H1 (cell line): Measurements from ENCODE around the gene ADGRF5. TPM values are rescaled to one million over a fixed set of nuclear protein-coding genes. Genes with fewer than 3 reads are reported as not detected.

Experiments used
- CHD2 ChIP-seq: IDR thresholded peaks from 2 replicates; pipeline ENCODE4 v1.6.1; 2012; ENCODE audit warnings: low read length, improper control_type of control experiment
- RAD21 ChIP-seq, 2 experiments: IDR thresholded peaks in 1 of 2; conservative IDR thresholded peaks in 1 of 2; 2 replicates each; pipeline ENCODE4 v1.6.1; 2011; ENCODE audit warnings: low read depth in 2 of 2, low read length in 2 of 2, improper control_type of control experiment in 1 of 2, inconsistent platforms in 1 of 2, mild to moderate bottlenecking in 1 of 2, moderate library complexity in 1 of 2
- SP2 ChIP-seq: IDR thresholded peaks from 2 replicates; pipeline ENCODE4 v1.6.1; 2012; ENCODE audit warnings: mild to moderate bottlenecking, low read length, inconsistent platforms
- polyA plus RNA-seq, 7 experiments: library from polyadenylated mRNA; depleted of rRNA in 3 of 7; stranded (reverse) in 5 of 7; unstranded in 2 of 7; fragments of >200 nt in 5 of 7; fragments of 200-250 nt in 2 of 7; gene quantifications; 1 replicate in 5 of 7; 2 replicates in 1 of 7; 4 replicates in 1 of 7; pipeline versions ENCODE4 v1.2.1 to v1.2.3, GENCODE V29; 2011 to 2013; ENCODE audit warnings: missing spikeins in 2 of 7, mixed read lengths in 2 of 7
- total RNA-seq: library from RNA; stranded (reverse); fragmentation: NEBNext Ultra II Directional; extraction: Animal tissue kit (Norgen Biotek cat#: 25700); gene quantifications from 2 replicates; pipeline ENCODE4 v1.2.1, GENCODE V29; 2021

ADGRF5 gene
- total and polyA plus RNA-seq, 2 of the 8 experiments (the other 6 are each of a cell fraction or from before 2014, with no cell fraction given): 0.06 TPM; not detected in 1

GRCh38 chr6:46935687-46936086 lies 13.9 kb upstream of the ADGRF5 start (continued):
- TF ChIP-seq SP2: no peak
- TF ChIP-seq RAD21 (IDR thresholded peaks at IDR 0.05 in 1 of 2, conservative IDR thresholded peaks at IDR 0.05 in 1 of 2; ENCODE audit: low read depth in 2 of 2, low read length in 2 of 2): no peak
- no peak for TF ChIP-seq CHD2
